ENCODE results near the gene HNRNPF.

GRCh38 chr10:43384252-43385221 lies 24.4 kb downstream of the HNRNPF start:
- TF ChIP-seq CTCF (IDR thresholded peaks at IDR 0.05), result no peak
- TF ChIP-seq POLR2A (IDR thresholded peaks at IDR 0.05), result no peak

Data from vagina (tissue), 2 donors.